ENCODE data around the gene HDAC4.

The HDAC4 gene

GRCh38 chr2:239390546-239391285 is 10.1 kb downstream of the HDAC4 start:
- Histone ChIP-seq H3K79me2 (ENCODE audit: insufficient read depth, low read length) (no peaks in the 10 kb centered on the region), H2AFZ (ENCODE audit: low read length) (no peak overlapping the region), H3K4me1 (ENCODE audit: insufficient read depth, low read length, severe bottlenecking) (no peaks in the 10 kb centered on the region), H3K9me3 (ENCODE audit: low read length) (no peaks in the 10 kb centered on the region), H3K4me2 (ENCODE audit: low read length) (no peak overlapping the region), H3K27me3 (ENCODE audit: insufficient read depth, low read length) (no peaks in the 10 kb centered on the region), H3K4me3 (ENCODE audit: low read depth, low read length, poor library complexity, severe bottlenecking) (no peak overlapping the region), H3K36me3 (ENCODE audit: insufficient read depth, low read length) (no peaks in the 10 kb centered on the region), H3K9me2 (ENCODE audit: low read depth, low read length) (no peaks in the 10 kb centered on the region), H3F3A (ENCODE audit: insufficient read depth, low read length) (no peaks in the 10 kb centered on the region), H4K20me1 (ENCODE audit: insufficient read depth, low read length) (no peaks in the 10 kb centered on the region), H3K27ac (ENCODE audit: low read depth, low read length, poor library complexity, severe bottlenecking) (no peak overlapping the region), H3K9ac (ENCODE audit: low read length) (no peak overlapping the region)
- TF ChIP-seq CTCF (IDR thresholded peaks at IDR 0.05; ENCODE audit: low read length) (no peak), EZH2 (IDR thresholded peaks at IDR 0.05; ENCODE audit: borderline replicate concordance, low read length) (no peak)

- Histone ChIP-seq H3K4me2 (ENCODE audit: low read length) (no peak overlapping the region), H3K79me2 (ENCODE audit: insufficient read depth, low read length) (no peaks in the 10 kb centered on the region), H3K36me3 (ENCODE audit: insufficient read depth, low read length) (no peaks in the 10 kb centered on the region), H3K27me3 (ENCODE audit: insufficient read depth, low read length) (no peaks in the 10 kb centered on the region), H4K20me1 (ENCODE audit: insufficient read depth, low read length) (no peaks in the 10 kb centered on the region), H3K9ac (ENCODE audit: low read length) (no peak overlapping the region), H3K27ac (ENCODE audit: low read depth, low read length, poor library complexity, severe bottlenecking) (no peak overlapping the region), H3K9me3 (ENCODE audit: low read length) (no peaks in the 10 kb centered on the region), H3K9me2 (ENCODE audit: low read depth, low read length) (no peaks in the 10 kb centered on the region), H2AFZ (ENCODE audit: low read length) (no peak overlapping the region), H3K4me1 (ENCODE audit: insufficient read depth, low read length, severe bottlenecking) (no peaks in the 10 kb centered on the region), H3K4me3 (ENCODE audit: low read depth, low read length, poor library complexity, severe bottlenecking) (no peak overlapping the region), H3F3A (ENCODE audit: insufficient read depth, low read length) (no peaks in the 10 kb centered on the region)
- no peak for TF ChIP-seq EZH2 (IDR thresholded peaks at IDR 0.05; ENCODE audit: borderline replicate concordance, low read length)
- TF ChIP-seq CTCF (IDR thresholded peaks at IDR 0.05; ENCODE audit: low read length) = no peak
Observed at GRCh38 chr2:239389414-239390329, 11.1 kb downstream of the HDAC4 start.

- Histone ChIP-seq H3K9me2 (ENCODE audit: low read depth, low read length) (no peaks in the 10 kb centered on the region), H3K4me3 (ENCODE audit: low read depth, low read length, poor library complexity, severe bottlenecking) (no peak overlapping the region), H3K9ac (ENCODE audit: low read length) (no peak overlapping the region), H3F3A (ENCODE audit: insufficient read depth, low read length) (no peaks in the 10 kb centered on the region), H3K9me3 (ENCODE audit: low read length) (no peaks in the 10 kb centered on the region), H3K4me1 (ENCODE audit: insufficient read depth, low read length, severe bottlenecking) (no peaks in the 10 kb centered on the region), H3K36me3 (ENCODE audit: insufficient read depth, low read length) (no peaks in the 10 kb centered on the region), H4K20me1 (ENCODE audit: insufficient read depth, low read length) (no peaks in the 10 kb centered on the region), H3K79me2 (ENCODE audit: insufficient read depth, low read length) (no peaks in the 10 kb centered on the region), H3K27me3 (ENCODE audit: insufficient read depth, low read length) (no peaks in the 10 kb centered on the region; the same call in 1 of the 2 replicates), H3K4me2 (ENCODE audit: low read length) (no peak overlapping the region), H2AFZ (ENCODE audit: low read length) (no peak overlapping the region), H3K27ac (ENCODE audit: low read depth, low read length, poor library complexity, severe bottlenecking) (no peak overlapping the region)
- TF ChIP-seq EZH2 (IDR thresholded peaks at IDR 0.05; ENCODE audit: borderline replicate concordance, low read length) (no peak), CTCF (IDR thresholded peaks at IDR 0.05; ENCODE audit: low read length) (no peak)
Observed at GRCh38 chr2:239388236-239389151, 12.3 kb downstream of the HDAC4 start.
